Measurements from ENCODE around the gene CYP4F8.
"Not testable (repeated sequence)": the region's sequence is repeated elsewhere in the genome, so short reads cannot be mapped to it uniquely, and the experiment has no call there.

Gene CYP4F8
- total RNA-seq: 0 to 4.2 (median 0) reads per million in 17 experiments

GRCh38 chr19:15614507-15615379, at the start of gene CYP4F8:
CYP4F8 (plus strand) TSS chr19:15615218; CDS start chr19:15615617, 399 bp downstream.
- no peak for DNase-seq

GRCh38 chr19:15570420-15570819, 44.6 kb upstream of the CYP4F8 start:
- DNase-seq: no peak

GRCh38 chr19:15575406-15575805, 39.6 kb upstream of the CYP4F8 start:
- no peak for DNase-seq

- no peak for DNase-seq
These were observed 38.4 kb upstream of the CYP4F8 start for GRCh38 chr19:15576526-15577156.

GRCh38 chr19:15577184-15577771, 37.7 kb upstream of the CYP4F8 start:
- no peak for DNase-seq

GRCh38 chr19:15583346-15583745, 31.7 kb upstream of the CYP4F8 start:
- no peak for DNase-seq

- no peak for DNase-seq
These were observed 30.9 kb upstream of the CYP4F8 start for GRCh38 chr19:15584095-15584494.

GRCh38 chr19:15584541-15585115, 30.4 kb upstream of the CYP4F8 start:
- peak; percentile 77 to 92 (median 87) for DNase-seq

- peak; percentile 81 to 92 (median 91) for DNase-seq
These were observed 27.4 kb upstream of the CYP4F8 start for GRCh38 chr19:15587663-15588062.

- peak in 3 of 4 experiments; percentile 32 to 53 (median 50) for DNase-seq
These were observed 26.8 kb upstream of the CYP4F8 start for GRCh38 chr19:15588265-15588664.

- no peak for DNase-seq
These were observed 25.1 kb upstream of the CYP4F8 start for GRCh38 chr19:15589760-15590451.

GRCh38 chr19:15591796-15592195, 23.2 kb upstream of the CYP4F8 start:
- DNase-seq: no peak

- DNase-seq: peak in 1 of 4 experiments; percentile 13
These were observed 22.5 kb upstream of the CYP4F8 start for GRCh38 chr19:15592506-15592905.

- DNase-seq: not testable (repeated sequence)
These were observed 21.3 kb upstream of the CYP4F8 start for GRCh38 chr19:15593766-15594165.

- DNase-seq: peak; percentile 43 to 67 (median 55)
These were observed 19.9 kb upstream of the CYP4F8 start for GRCh38 chr19:15595069-15595468.

- DNase-seq: not testable (repeated sequence)
These were observed 6.8 kb upstream of the CYP4F8 start for GRCh38 chr19:15607978-15608925.

- no peak for DNase-seq
These were observed 5.8 kb upstream of the CYP4F8 start for GRCh38 chr19:15609261-15609660.

GRCh38 chr19:15612342-15612741, 2.7 kb upstream of the CYP4F8 start:
- DNase-seq: no peak

GRCh38 chr19:15613338-15613737, 1.7 kb upstream of the CYP4F8 start:
- DNase-seq: no peak

- DNase-seq: no peak
These were observed 508 bp downstream of the CYP4F8 start for GRCh38 chr19:15615526-15615925.

GRCh38 chr19:15616183-15616582, 1.2 kb downstream of the CYP4F8 start:
- DNase-seq: no peak

All from suppressor macrophage (primary cell).